Measurements from ENCODE around the gene RHOC. TPM values are rescaled to one million over a fixed set of nuclear protein-coding genes. Genes with fewer than 3 reads are reported as not detected.

Gene RHOC
- polyA plus RNA-seq, 1 of the 3 experiments (the other 2 are of a cell fraction) = 1,028 TPM

Other genes with a start within 250 kb of the RHOC start
- 3.4 and 4.3 TPM in 2 replicates for gene WNT2B, start 198.2 kb downstream of the RHOC start, polyA plus RNA-seq (2012; rRNA removed)
- gene ST7L, start 88.0 kb downstream of the RHOC start, polyA plus RNA-seq (2012; rRNA removed) = 16.3 and 17.9 TPM in 2 replicates
- gene CAPZA1, start 87.3 kb downstream of the RHOC start, polyA plus RNA-seq (2012; rRNA removed) = 50.8 and 71.8 TPM in 2 replicates
- gene MOV10, start 32.5 kb downstream of the RHOC start, polyA plus RNA-seq (2012; rRNA removed) = 81.0 and 87.4 TPM in 2 replicates
- 5.3 and 6.7 TPM in 2 replicates for gene PPM1J, start 8.2 kb upstream of the RHOC start, polyA plus RNA-seq (2012; rRNA removed)
- gene SLC16A1, start 249.1 kb upstream of the RHOC start, polyA plus RNA-seq (2012; rRNA removed) = 34.2 and 49.0 TPM in 2 replicates

Measured in SK-N-SH (cell line).